H1 (cell line): Measurements from ENCODE around the gene TMEM72. TPM values are rescaled to one million over a fixed set of nuclear protein-coding genes. Genes with fewer than 3 reads are reported as not detected.
A peak's percentile ranks its signal among the peaks of the same experiment; 100 is the strongest.

Experiments
- CTCF ChIA-PET: fragments of 300-600 bp; sonication (Branson Sonifier 250); formaldehyde crosslinking; loops from one replicate; lab custom pipeline; 2021; ENCODE audit not compliant: partially characterized antibody; lab: Charles Lee
- POLR2A ChIA-PET: fragments of 300-600 bp; sonication (Branson Sonifier 250); formaldehyde crosslinking; loops from one replicate; lab custom pipeline; 2021; ENCODE audit warnings: inconsistent platforms; ENCODE audit not compliant: partially characterized antibody; lab: Charles Lee
- DNase-seq, 2 experiments: peaks; one replicate each; pipeline versions ENCODE4 v3.0.0 to v3.0.0-alpha.2; 2010 to 2022; ENCODE audit warnings: low spot score in 2 of 2, low read depth in 1 of 2, mixed read lengths in 1 of 2
- FAIRE-seq: peaks from 2 replicates; lab custom pipeline; 2011; peaks lifted over from hg19 to GRCh38; lab: Jason Lieb, UNC
- H2AFZ ChIP-seq: 2 replicates; pipeline ENCODE4 v1.8.1; 2012; ENCODE audit warnings: low read length, inconsistent platforms
- H2AK5ac ChIP-seq: 2 replicates; pipeline ENCODE4 v1.6.1; 2013; ENCODE audit warnings: low read depth, low read length
- H2BK120ac ChIP-seq: replicated peaks from 2 replicates; pipeline ENCODE3; 2013; ENCODE audit warnings: low read depth, low read length, inconsistent platforms
- H2BK12ac ChIP-seq: 2 replicates; pipeline ENCODE4 v1.6.1; 2013; ENCODE audit warnings: low read depth, low read length
- H2BK15ac ChIP-seq: 2 replicates; pipeline ENCODE4 v1.6.1; 2013; ENCODE audit warnings: low read length
- H2BK20ac ChIP-seq: 2 replicates; pipeline ENCODE4 v1.6.1; 2013; ENCODE audit warnings: low read length
- H2BK5ac ChIP-seq: 2 replicates; pipeline ENCODE4 v1.6.1; 2013; ENCODE audit warnings: low read depth, low read length
- H3K14ac ChIP-seq: 2 replicates; pipeline ENCODE4 v1.6.1; 2013; ENCODE audit warnings: inconsistent platforms; ENCODE audit not compliant: insufficient read length
- H3K18ac ChIP-seq: 2 replicates; pipeline ENCODE4 v1.6.1; 2013; ENCODE audit warnings: low read length; ENCODE audit errors: extremely low read depth
- H3K23ac ChIP-seq: 2 replicates; pipeline ENCODE4 v1.6.1; 2013; ENCODE audit warnings: inconsistent platforms; ENCODE audit not compliant: insufficient read length
- H3K23me2 ChIP-seq: 2 replicates; pipeline ENCODE4 v1.6.1; 2013; ENCODE audit warnings: low read depth, low read length
- H3K27ac ChIP-seq: 2 replicates; pipeline ENCODE4 v1.6.1; 2011; ENCODE audit warnings: low read depth, low read length, inconsistent platforms
- H3K27me3 ChIP-seq, 4 experiments: replicated peaks in 1 of 4; 1 replicate in 1 of 4; 2 replicates in 3 of 4; pipeline versions ENCODE4 v1.6.1 to v1.8.1; 2011 to 2013; ENCODE audit warnings: low read length in 3 of 4, mild to moderate bottlenecking in 3 of 4, inconsistent platforms in 2 of 4, mixed read lengths in 2 of 4, moderate library complexity in 1 of 4; ENCODE audit not compliant: control insufficient read depth in 3 of 4, insufficient read depth in 3 of 4; ENCODE audit errors: extremely low read depth in 1 of 4
- H3K36me3 ChIP-seq, 4 experiments: 2 replicates each; pipeline versions ENCODE4 v1.6.1 to v1.8.1; 2011 to 2013; ENCODE audit warnings: mild to moderate bottlenecking in 4 of 4, low read length in 3 of 4, moderate library complexity in 2 of 4, control low read depth in 1 of 4, inconsistent platforms in 1 of 4; ENCODE audit not compliant: insufficient read depth in 4 of 4, control insufficient read depth in 2 of 4
- H3K4ac ChIP-seq: replicated peaks from 2 replicates; pipeline ENCODE3; 2013; ENCODE audit warnings: low read length, low read depth, mixed read lengths, inconsistent platforms; ENCODE audit not compliant: insufficient read length
- H3K4me1 ChIP-seq, 4 experiments: replicated peaks in 1 of 4; 1 replicate in 1 of 4; 2 replicates in 3 of 4; pipeline versions ENCODE4 v1.6.1 to v1.8.1; 2011 to 2013; ENCODE audit warnings: low read length in 3 of 4, inconsistent platforms in 2 of 4, mixed read lengths in 1 of 4; ENCODE audit not compliant: insufficient read depth in 4 of 4, control insufficient read depth in 3 of 4
- H3K4me2 ChIP-seq, 2 experiments: 2 replicates each; pipeline versions ENCODE4 v1.6.1 to v1.8.1; 2011 to 2013; ENCODE audit warnings: low read depth in 2 of 2, low read length in 2 of 2, control low read depth in 1 of 2, inconsistent platforms in 1 of 2, mild to moderate bottlenecking in 1 of 2; ENCODE audit not compliant: insufficient read depth in 1 of 2
- H3K4me3 ChIP-seq, 4 experiments: fragments of 200-600, 300-600 bp in 1 of 4; sonication (generic), shearing (Covaris generic), sonication (Bioruptor Twin) in 1 of 4; 2 replicates each; pipeline versions ENCODE4 v1.5.1 to v1.8.1; 2011 to 2016; ENCODE audit warnings: low read length in 4 of 4, low read depth in 3 of 4, control low read depth in 2 of 4, inconsistent platforms in 2 of 4, mild to moderate bottlenecking in 2 of 4, mixed read lengths in 1 of 4, moderate library complexity in 1 of 4; ENCODE audit not compliant: insufficient read depth in 2 of 4; ENCODE audit errors: extremely low read depth in 1 of 4
- H3K56ac ChIP-seq: replicated peaks from 2 replicates; pipeline ENCODE3; 2013; ENCODE audit warnings: low read depth, mild to moderate bottlenecking, mixed read lengths, low read length, inconsistent platforms; ENCODE audit not compliant: insufficient read length
- H3K79me1 ChIP-seq: 2 replicates; pipeline ENCODE4 v1.6.1; 2013; ENCODE audit warnings: low read depth, low read length, control low read depth
- H3K79me2 ChIP-seq, 2 experiments: 2 replicates each; pipeline versions ENCODE4 v1.6.1 to v1.8.1; 2012 to 2013; ENCODE audit warnings: low read length in 2 of 2, mild to moderate bottlenecking in 2 of 2, inconsistent platforms in 1 of 2; ENCODE audit not compliant: insufficient read depth in 2 of 2, control insufficient read depth in 1 of 2
- H3K9ac ChIP-seq, 4 experiments: replicated peaks in 1 of 4; 1 replicate in 1 of 4; 2 replicates in 3 of 4; pipeline versions ENCODE4 v1.6.1 to v1.8.1; 2011 to 2013; ENCODE audit warnings: low read depth in 3 of 4, low read length in 3 of 4, control low read depth in 2 of 4, mild to moderate bottlenecking in 2 of 4, moderate library complexity in 2 of 4, inconsistent platforms in 1 of 4; ENCODE audit errors: extremely low read depth in 1 of 4
- H3K9me3 ChIP-seq, 2 experiments: 2 replicates each; pipeline versions ENCODE4 v1.6.1 to v1.8.1; 2012 to 2013; ENCODE audit warnings: mild to moderate bottlenecking in 2 of 2, moderate library complexity in 2 of 2, control low read depth in 1 of 2, inconsistent platforms in 1 of 2, low read depth in 1 of 2, low read length in 1 of 2, mixed read lengths in 1 of 2; ENCODE audit not compliant: insufficient read depth in 2 of 2
- H4K20me1 ChIP-seq, 2 experiments: replicated peaks in 1 of 2; 2 replicates each; pipeline versions ENCODE3 to v1.8.1; 2011 to 2013; ENCODE audit warnings: inconsistent platforms in 2 of 2, low read length in 2 of 2, mild to moderate bottlenecking in 1 of 2; ENCODE audit not compliant: insufficient read depth in 2 of 2, control insufficient read depth in 1 of 2
- H4K5ac ChIP-seq: 2 replicates; pipeline ENCODE4 v1.6.1; 2013; ENCODE audit warnings: low read length, low read depth, mixed read lengths, inconsistent platforms; ENCODE audit not compliant: insufficient read length
- H4K8ac ChIP-seq: 2 replicates; pipeline ENCODE4 v1.8.0; 2013; ENCODE audit warnings: mild to moderate bottlenecking, moderate library complexity, low read length, inconsistent platforms; ENCODE audit not compliant: insufficient read depth; ENCODE audit errors: extremely low read depth
- H4K91ac ChIP-seq: replicated peaks from 2 replicates; pipeline ENCODE3; 2013; ENCODE audit warnings: low read length, mixed read lengths, inconsistent platforms; ENCODE audit not compliant: insufficient read length
- BCL11A ChIP-seq, 2 experiments: IDR thresholded peaks; one replicate each; pipeline ENCODE4 v1.6.1; 2011; ENCODE audit warnings: low read depth in 2 of 2, low read length in 2 of 2, mild to moderate bottlenecking in 2 of 2
- HDAC2 ChIP-seq, 2 experiments: fragments of 300-600 bp in 1 of 2; sonication (generic) in 1 of 2; IDR thresholded peaks; 2 replicates each; pipeline ENCODE4 v1.6.1; 2011 to 2012; ENCODE audit warnings: low read depth in 2 of 2, low read length in 2 of 2, mild to moderate bottlenecking in 2 of 2, moderate library complexity in 2 of 2, borderline replicate concordance in 1 of 2, inconsistent platforms in 1 of 2
- KDM5A ChIP-seq: fragments of 200-600 bp; IDR thresholded peaks from 2 replicates; pipeline ENCODE4 v1.7.1; 2012; ENCODE audit warnings: mild to moderate bottlenecking, low read length, inconsistent platforms, mixed read lengths
- PHF8 ChIP-seq: fragments of 200-600 bp; sonication (generic); conservative IDR thresholded peaks from 2 replicates; pipeline ENCODE4 v1.7.1; 2012; ENCODE audit warnings: low read depth, mild to moderate bottlenecking, inconsistent platforms, low read length, moderate library complexity
- RAD21 ChIP-seq, 2 experiments: IDR thresholded peaks in 1 of 2; conservative IDR thresholded peaks in 1 of 2; 2 replicates each; pipeline ENCODE4 v1.6.1; 2011; ENCODE audit warnings: low read depth in 2 of 2, low read length in 2 of 2, improper control_type of control experiment in 1 of 2, inconsistent platforms in 1 of 2, mild to moderate bottlenecking in 1 of 2, moderate library complexity in 1 of 2
- RNF2 ChIP-seq: fragments of 200-900, 300-1000 bp; sonication (generic); IDR thresholded peaks from 2 replicates; pipeline ENCODE4 v1.7.1; 2016; ENCODE audit warnings: borderline replicate concordance, low read depth, mild to moderate bottlenecking, antibody characterized with exemption, low read length; ENCODE audit not compliant: poor library complexity, severe bottlenecking; ENCODE audit errors: missing control alignments
- TBP ChIP-seq: IDR thresholded peaks from 2 replicates; pipeline ENCODE4 v1.6.1; 2011; ENCODE audit warnings: low read depth, low read length, improper control_type of control experiment
- WGBS, 2 experiments: shearing (Covaris generic) in 1 of 2; methylation state at CpG; one replicate each; pipeline versions ENCODE4 v1.1.6 to v1.1.7; 2013 to 2015; ENCODE audit warnings: low lambda C conversion rate in 2 of 2, mixed read lengths in 2 of 2, inconsistent platforms in 1 of 2, low coverage in 1 of 2, missing lambda C conversion rate in 1 of 2; ENCODE audit not compliant: insufficient replicate concordance in 2 of 2, insufficient coverage in 1 of 2, insufficient read length in 1 of 2; ENCODE audit errors: extremely low coverage in 1 of 2, missing lambda C conversion rate in 1 of 2; 5-methylcytosine and 5-hydroxymethylcytosine counted together
- polyA plus RNA-seq, 7 experiments: library from polyadenylated mRNA; depleted of rRNA in 3 of 7; stranded (reverse) in 5 of 7; unstranded in 2 of 7; fragments of >200 nt in 5 of 7; fragments of 200-250 nt in 2 of 7; gene quantifications; 1 replicate in 5 of 7; 2 replicates in 1 of 7; 4 replicates in 1 of 7; pipeline versions ENCODE4 v1.2.1 to v1.2.3, GENCODE V29; 2011 to 2013; ENCODE audit warnings: missing spikeins in 2 of 7, mixed read lengths in 2 of 7
- total RNA-seq: library from RNA; stranded (reverse); fragmentation: NEBNext Ultra II Directional; extraction: Animal tissue kit (Norgen Biotek cat#: 25700); gene quantifications from 2 replicates; pipeline ENCODE4 v1.2.1, GENCODE V29; 2021

Gene TMEM72
- total and polyA plus RNA-seq, 2 of the 8 experiments (the other 6 are each of a cell fraction or from before 2014, with no cell fraction given), result not detected

DNA sequence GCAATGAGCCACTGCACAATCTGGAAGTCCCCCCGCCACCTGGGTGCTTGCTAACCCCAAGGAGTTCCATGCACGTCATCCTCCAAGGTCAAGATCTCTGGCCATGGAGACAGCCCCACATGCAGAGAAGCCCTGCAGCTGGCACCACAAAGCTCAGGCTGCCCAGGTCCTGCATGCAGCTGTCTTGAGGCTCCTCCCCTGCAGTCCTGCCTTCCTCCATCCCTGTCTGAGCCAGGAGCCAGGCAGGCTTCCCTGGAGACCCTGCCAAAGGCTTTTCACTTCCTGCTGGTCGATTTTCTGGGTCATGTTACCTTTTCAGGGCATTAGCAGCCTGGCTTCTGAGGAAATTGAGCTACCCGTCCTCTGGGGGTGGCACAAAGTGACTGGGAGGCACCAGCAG, 12.5 kb upstream of the TMEM72 start:
- Histone ChIP-seq H3K9ac (no peak overlapping the region), H3K36me3 (no peaks in the 10 kb centered on the region), H2AK5ac (no peak overlapping the region), H4K20me1 (no peaks in the 10 kb centered on the region), H3K23ac (no peak overlapping the region), H2BK12ac (no peak overlapping the region), H2BK20ac (no peak overlapping the region), H2AFZ (no peak overlapping the region; the same call in 1 of the 2 replicates), H3K27me3 (no peaks in the 10 kb centered on the region), H2BK120ac (no peak overlapping the region), H3K23me2 (no peaks in the 10 kb centered on the region; the same call in 1 of the 2 replicates), H4K8ac (no peak overlapping the region; the same call in 1 of the 2 replicates), H2BK5ac (0 out of 2 replicates have a peak overlapping the region, but pooled peaks have one; percentile 44), H3K4me2 (no peak overlapping the region), H4K91ac (no peak overlapping the region), H2BK15ac (no peak overlapping the region), H3K18ac (no peak overlapping the region), H3K9me3 (peaks cover 3 to 4% of the 10 kb centered on the region in 2 experiments; a peak in 2 of 4 replicates), H3K27ac (no peak overlapping the region), H3K14ac (no peak overlapping the region), H3K79me1 (no peaks in the 10 kb centered on the region), H3K4ac (peak overlapping the region; percentile 10), H3K4me3 (no peak overlapping the region), H4K5ac (no peak overlapping the region), H3K79me2 (no peaks in the 10 kb centered on the region), H3K4me1 (peaks cover 7 to 18% (median 9%) of the 10 kb centered on the region in 4 experiments), H3K56ac (no peak overlapping the region)
- ChIA-PET CTCF (interaction anchor here (1.0 to 1.5 kb wide), 3 partner anchors 17 to 94 kb away, joined by 3 to 4 read pairs (median 4); no protein-coding TSS in a partner anchor), POLR2A (no interaction called here)
- TF ChIP-seq TBP, result no peak
- no peak for TF ChIP-seq RAD21 (IDR thresholded peaks at IDR 0.05 in 1 of 2, conservative IDR thresholded peaks at IDR 0.05 in 1 of 2; ENCODE audit: low read depth in 2 of 2, low read length in 2 of 2)
- no peak for TF ChIP-seq BCL11A (IDR thresholded peaks at IDR 0.05; ENCODE audit: low read depth in 2 of 2, low read length in 2 of 2)
- no peak for TF ChIP-seq KDM5A
- TF ChIP-seq PHF8, result no peak
- no peak for TF ChIP-seq HDAC2 (IDR thresholded peaks at IDR 0.05; ENCODE audit: borderline replicate concordance in 1 of 2, low read depth in 2 of 2, low read length in 2 of 2)
- TF ChIP-seq RNF2, result no peak
- FAIRE-seq (no peak), DNase-seq (no peak)
- WGBS, 2 experiments, result 81% methylated on average over 4 of the region's 4 CpGs; no CpG with 5 or more reads in 1 of the 2 experiments
